Parathyroid adenoma (tissue), 2 donors: ENCODE data around the gene EXOC3L1.
A peak's percentile ranks its signal among the peaks of the same experiment; 100 is the strongest.

Experiments used
- H2AFZ ChIP-seq: fragments of 300-600 bp; sonication (generic); one replicate; pipeline ENCODE4 v1.7.0; 2017; ENCODE audit warnings: antibody characterized with exemption, mild to moderate bottlenecking
- H3K27ac ChIP-seq: fragments of 300-600 bp; sonication (generic); one replicate; pipeline ENCODE4 v1.7.0; 2017
- H3K27me3 ChIP-seq: fragments of 300-600 bp; sonication (generic); one replicate; pipeline ENCODE4 v1.7.0; 2017; ENCODE audit warnings: low read length; ENCODE audit not compliant: control insufficient read depth, insufficient read depth
- H3K36me3 ChIP-seq: fragments of 300-600 bp; sonication (generic); one replicate; pipeline ENCODE4 v1.7.0; 2017; ENCODE audit warnings: low read length; ENCODE audit not compliant: control insufficient read depth, insufficient read depth
- H3K4me1 ChIP-seq: fragments of 300-600 bp; sonication (generic); one replicate; pipeline ENCODE4 v1.7.0; 2017; ENCODE audit warnings: control low read depth
- H3K4me2 ChIP-seq: fragments of 300-600 bp; sonication (generic); one replicate; pipeline ENCODE4 v1.7.0; 2017; ENCODE audit warnings: low read length
- H3K4me3 ChIP-seq: fragments of 300-600 bp; sonication (generic); one replicate; pipeline ENCODE4 v1.7.0; 2017; ENCODE audit warnings: low read depth, low read length
- H3K79me2 ChIP-seq: fragments of 300-600 bp; sonication (generic); one replicate; pipeline ENCODE4 v1.7.0; 2017; ENCODE audit warnings: control low read depth
- H3K9ac ChIP-seq: fragments of 300-600 bp; sonication (generic); one replicate; pipeline ENCODE4 v1.7.0; 2017; ENCODE audit warnings: mild to moderate bottlenecking
- H3K9me3 ChIP-seq: fragments of 300-600 bp; sonication (generic); one replicate; pipeline ENCODE4 v1.7.0; 2017; ENCODE audit warnings: low read length; ENCODE audit not compliant: control insufficient read depth
- TF ChIP-seq, protein P1 (sequence below): fragments of 300-600 bp; sonication (generic); IDR thresholded peaks from one replicate; pipeline ENCODE4 v1.7.0; 2017; ENCODE audit warnings: antibody characterized with exemption, mild to moderate bottlenecking
- donor health status: primary hyperparathyroidism.

Gene EXOC3L1

DNA sequence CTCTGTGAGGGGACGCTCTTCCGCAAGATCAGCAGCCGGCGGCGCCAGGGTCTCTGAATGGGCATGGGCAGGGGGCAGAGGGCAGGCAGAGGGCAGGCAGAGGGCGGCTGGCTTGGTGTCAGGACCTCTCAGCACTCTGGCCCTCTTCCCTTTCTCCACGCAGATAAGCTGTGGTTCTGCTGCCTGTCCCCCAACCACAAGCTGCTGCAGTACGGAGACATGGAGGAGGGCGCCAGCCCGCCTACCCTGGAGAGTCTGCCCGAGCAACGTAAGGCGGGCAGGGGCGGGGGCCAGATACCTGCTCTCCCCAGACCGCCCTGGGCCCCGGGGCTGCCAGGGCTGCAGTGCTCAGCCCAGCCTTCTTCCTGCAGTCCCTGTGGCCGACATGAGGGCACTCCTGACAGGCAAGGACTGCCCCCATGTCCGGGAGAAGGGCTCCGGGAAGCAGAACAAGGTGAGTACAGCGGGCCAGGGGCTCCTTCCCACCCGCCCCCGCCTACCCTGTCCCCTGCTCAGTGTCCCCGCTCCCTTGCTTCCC, 13.1 kb upstream of the EXOC3L1 start:
- TF ChIP-seq, protein P1, sequence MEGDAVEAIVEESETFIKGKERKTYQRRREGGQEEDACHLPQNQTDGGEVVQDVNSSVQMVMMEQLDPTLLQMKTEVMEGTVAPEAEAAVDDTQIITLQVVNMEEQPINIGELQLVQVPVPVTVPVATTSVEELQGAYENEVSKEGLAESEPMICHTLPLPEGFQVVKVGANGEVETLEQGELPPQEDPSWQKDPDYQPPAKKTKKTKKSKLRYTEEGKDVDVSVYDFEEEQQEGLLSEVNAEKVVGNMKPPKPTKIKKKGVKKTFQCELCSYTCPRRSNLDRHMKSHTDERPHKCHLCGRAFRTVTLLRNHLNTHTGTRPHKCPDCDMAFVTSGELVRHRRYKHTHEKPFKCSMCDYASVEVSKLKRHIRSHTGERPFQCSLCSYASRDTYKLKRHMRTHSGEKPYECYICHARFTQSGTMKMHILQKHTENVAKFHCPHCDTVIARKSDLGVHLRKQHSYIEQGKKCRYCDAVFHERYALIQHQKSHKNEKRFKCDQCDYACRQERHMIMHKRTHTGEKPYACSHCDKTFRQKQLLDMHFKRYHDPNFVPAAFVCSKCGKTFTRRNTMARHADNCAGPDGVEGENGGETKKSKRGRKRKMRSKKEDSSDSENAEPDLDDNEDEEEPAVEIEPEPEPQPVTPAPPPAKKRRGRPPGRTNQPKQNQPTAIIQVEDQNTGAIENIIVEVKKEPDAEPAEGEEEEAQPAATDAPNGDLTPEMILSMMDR, result no peak
- Histone ChIP-seq H3K9ac (no peak overlapping the region), H3K36me3 (no peaks in the 10 kb centered on the region), H3K4me2 (no peak overlapping the region), H2AFZ (no peak overlapping the region), H3K27ac (peak overlapping the region; percentile 86), H3K4me1 (peaks cover 31% of the 10 kb centered on the region), H3K4me3 (no peak overlapping the region), H3K27me3 (no peaks in the 10 kb centered on the region), H3K9me3 (no peaks in the 10 kb centered on the region), H3K79me2 (no peaks in the 10 kb centered on the region)

DNA sequence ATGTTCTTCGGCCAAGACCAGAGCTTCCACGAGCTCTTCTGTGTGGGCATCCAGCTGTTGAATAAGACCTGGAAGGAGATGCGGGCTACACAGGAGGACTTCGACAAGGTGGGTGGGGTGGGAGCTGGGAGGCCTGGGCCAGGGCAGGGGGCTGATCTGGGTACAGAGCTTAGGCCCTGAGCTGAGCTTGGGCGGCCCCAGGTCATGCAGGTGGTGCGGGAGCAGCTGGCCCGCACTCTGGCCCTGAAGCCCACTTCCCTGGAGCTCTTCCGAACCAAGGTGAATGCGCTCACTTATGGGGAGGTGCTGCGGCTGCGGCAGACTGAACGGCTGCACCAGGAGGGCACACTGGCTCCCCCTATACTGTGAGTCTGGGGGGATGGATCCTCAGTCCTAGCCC, 12.5 kb upstream of the EXOC3L1 start:
- Histone ChIP-seq H3K27me3 (no peaks in the 10 kb centered on the region), H3K9me3 (no peaks in the 10 kb centered on the region), H3K9ac (no peak overlapping the region), H3K79me2 (no peaks in the 10 kb centered on the region), H3K4me3 (no peak overlapping the region), H3K36me3 (no peaks in the 10 kb centered on the region), H3K27ac (no peak overlapping the region), H2AFZ (no peak overlapping the region), H3K4me1 (peaks cover 31% of the 10 kb centered on the region), H3K4me2 (no peak overlapping the region)
- TF ChIP-seq, protein P1, result no peak

DNA sequence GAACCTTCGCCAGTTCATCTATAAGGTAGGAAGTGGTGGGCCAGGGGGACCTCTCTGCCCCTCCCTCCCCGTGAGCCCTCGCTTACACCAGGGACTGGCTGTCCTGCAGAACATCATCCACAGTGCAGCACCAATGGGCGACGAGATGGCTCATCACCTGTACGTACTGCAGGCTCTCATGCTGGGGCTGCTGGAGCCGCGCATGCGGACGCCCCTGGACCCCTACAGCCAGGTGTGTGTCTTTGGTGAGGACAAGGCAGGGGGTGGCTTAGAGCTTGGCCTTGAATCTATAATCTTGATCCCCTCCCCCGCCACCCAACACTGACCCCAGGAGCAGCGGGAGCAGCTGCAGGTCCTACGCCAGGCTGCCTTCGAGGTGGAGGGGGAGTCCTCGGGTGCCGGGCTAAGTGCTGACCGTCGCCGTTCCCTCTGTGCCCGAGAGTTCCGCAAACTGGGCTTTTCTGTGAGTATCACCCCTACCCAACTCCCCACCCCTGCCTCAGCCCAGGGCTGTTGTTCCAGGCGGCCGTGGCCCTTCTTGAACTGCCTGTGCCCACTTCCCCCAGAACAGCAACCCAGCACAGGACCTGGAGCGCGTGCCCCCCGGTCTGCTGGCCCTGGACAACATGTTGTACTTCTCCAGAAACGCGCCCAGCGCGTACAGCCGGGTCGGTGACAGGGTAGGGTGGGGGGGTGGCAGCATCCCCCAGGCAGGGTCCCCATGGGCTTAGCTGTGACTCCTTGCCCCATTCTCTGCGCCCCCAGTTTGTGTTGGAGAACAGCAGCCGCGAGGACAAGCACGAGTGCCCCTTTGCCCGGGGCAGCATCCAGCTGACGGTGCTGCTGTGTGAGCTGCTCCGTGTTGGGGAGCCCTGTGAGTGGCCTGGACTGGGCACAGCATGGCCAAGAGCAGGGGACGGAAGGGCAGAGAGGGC, 11.7 kb upstream of the EXOC3L1 start:
- no peak overlapping the region for H2AFZ ChIP-seq
- H3K4me3 ChIP-seq, result no peak overlapping the region
- TF ChIP-seq, protein P1, result no peak
- H3K36me3 ChIP-seq, result no peaks in the 10 kb centered on the region
- H3K27me3 ChIP-seq, result no peaks in the 10 kb centered on the region
- peaks cover 31% of the 10 kb centered on the region for H3K4me1 ChIP-seq
- no peaks in the 10 kb centered on the region for H3K9me3 ChIP-seq
- H3K4me2 ChIP-seq, result no peak overlapping the region
- H3K9ac ChIP-seq, result no peak overlapping the region
- no peak overlapping the region for H3K27ac ChIP-seq
- no peaks in the 10 kb centered on the region for H3K79me2 ChIP-seq

DNA sequence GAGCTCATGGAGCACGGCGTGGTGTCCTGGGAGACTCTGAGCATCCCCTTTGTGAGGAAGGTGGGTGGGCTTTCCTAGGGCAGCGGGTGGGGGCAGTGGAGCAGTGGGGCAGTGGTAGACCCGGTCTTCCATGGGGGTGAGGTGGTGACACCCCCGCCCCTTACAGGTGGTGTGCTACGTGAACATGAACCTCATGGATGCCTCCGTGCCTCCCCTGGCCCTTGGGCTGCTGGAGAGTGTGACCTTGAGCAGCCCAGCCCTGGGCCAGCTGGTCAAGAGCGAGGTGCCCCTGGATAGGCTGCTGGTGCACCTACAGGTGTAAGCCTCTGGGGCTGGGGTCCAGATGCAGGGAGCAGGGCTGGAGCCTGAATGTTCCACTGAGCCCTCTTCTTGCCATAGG, 10.6 kb upstream of the EXOC3L1 start:
- peak overlapping the region; percentile 79 for H3K4me2 ChIP-seq
- no peak overlapping the region for H3K4me3 ChIP-seq
- no peaks in the 10 kb centered on the region for H3K36me3 ChIP-seq

More for the DNA sequence above, 10.6 kb upstream of the EXOC3L1 start:
- H3K4me1 ChIP-seq, result peaks cover 31% of the 10 kb centered on the region
- TF ChIP-seq, protein P1, result no peak
- no peaks in the 10 kb centered on the region for H3K79me2 ChIP-seq
- H3K27ac ChIP-seq, result no peak overlapping the region
- H3K9ac ChIP-seq, result no peak overlapping the region
- H2AFZ ChIP-seq, result no peak overlapping the region
- H3K9me3 ChIP-seq, result no peaks in the 10 kb centered on the region
- no peaks in the 10 kb centered on the region for H3K27me3 ChIP-seq
